Right lobe of liver (tissue), 4 donors: Measurements from ENCODE around the gene ZBED3.

Experiments used
- CTCF ChIP-seq, 4 donors: fragments of 200-600 bp in 3 of 4; fragments of 450-650 bp in 1 of 4; IDR thresholded peaks; one replicate each; pipeline versions ENCODE4 v1.5.1 to v1.8.0; 2016 to 2022; ENCODE audit warnings: antibody characterized with exemption in 4 of 4, mild to moderate bottlenecking in 2 of 4
- POLR2A ChIP-seq: fragments of 450-650 bp; IDR thresholded peaks from one replicate; pipeline ENCODE4 v1.6.1; 2017; ENCODE audit warnings: antibody characterized with exemption, mild to moderate bottlenecking
- donor health status: DM: no; HTN: no; CAD: no.
- donor health status: DM: no; HTN: no; CAD: no.
- donor health status: DM: no; HTN: yes; CAD: no.

DNA sequence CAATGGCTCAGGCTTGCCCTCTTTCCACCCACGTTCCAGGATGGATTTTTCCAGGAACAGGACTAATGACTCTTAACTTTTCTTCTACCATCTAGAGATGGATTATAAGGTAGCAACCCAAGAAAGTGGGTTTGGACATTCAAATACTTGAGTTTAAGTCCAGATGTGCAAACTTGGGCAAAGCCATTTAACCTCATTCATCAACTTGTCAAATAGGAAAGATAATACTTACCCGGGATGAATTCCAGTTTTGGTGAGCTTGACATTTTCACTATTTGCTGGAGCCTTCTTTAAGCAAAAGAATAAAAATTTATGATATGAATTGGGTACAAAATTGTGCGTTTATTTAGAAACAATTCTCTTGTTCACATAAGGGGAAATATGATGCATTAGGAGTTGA lies 44.3 kb upstream of the ZBED3 start:
- TF ChIP-seq CTCF (IDR thresholded peaks at IDR 0.05) (no peak), POLR2A (no peak)
